Left ventricle myocardium inferior (tissue), 1 donor: ENCODE data around the gene SNX8. TPM values are rescaled to one million over a fixed set of nuclear protein-coding genes. Genes with fewer than 3 reads are reported as not detected.

Experiments used
- DNase-seq: peaks from one replicate; pipeline ENCODE4 v3.0.0-alpha.2; 2020
- H3K27ac ChIP-seq: fragments of 200-600 bp; replicated peaks from 2 replicates; pipeline ENCODE4 v1.8.0; 2021
- H3K27me3 ChIP-seq: fragments of 200-600 bp; 2 replicates; pipeline ENCODE4 v1.8.0; 2021; ENCODE audit warnings: low read depth
- H3K36me3 ChIP-seq: fragments of 200-600 bp; 2 replicates; pipeline ENCODE4 v1.8.0; 2021
- H3K4me1 ChIP-seq: fragments of 200-600 bp; 2 replicates; pipeline ENCODE4 v1.8.0; 2021
- H3K4me3 ChIP-seq: fragments of 200-600 bp; 2 replicates; pipeline ENCODE4 v1.8.0; 2021; ENCODE audit warnings: mild to moderate bottlenecking, moderate library complexity
- H3K9me3 ChIP-seq: fragments of 200-600 bp; replicated peaks from 2 replicates; pipeline ENCODE4 v1.8.0; 2021
- intact Hi-C: fragments of 100-400 bp; cut with micrococcal nuclease; formaldehyde crosslinking; loops from one replicate; pipeline ENCODE4 v1.11.0; 2022
- total RNA-seq: library from RNA; stranded (reverse); fragmentation: NEBNext Ultra II Directional; extraction: Animal tissue kit (Norgen Biotek cat#: 25700); gene quantifications from one replicate; pipeline ENCODE4 v1.2.1, GENCODE V29; 2021
- TF ChIP-seq, protein P1 (sequence below): fragments of 200-600 bp; IDR thresholded peaks from 2 replicates; pipeline ENCODE4 v1.8.0; 2021; ENCODE audit warnings: antibody characterized with exemption, mild to moderate bottlenecking, borderline replicate concordance
- donor health status: DM: no; HTN: yes; CAD: no; lungs with severe emphysema.

The SNX8 gene
- total RNA-seq, 1 donor from 2014 or later: 16.8 TPM

DNA sequence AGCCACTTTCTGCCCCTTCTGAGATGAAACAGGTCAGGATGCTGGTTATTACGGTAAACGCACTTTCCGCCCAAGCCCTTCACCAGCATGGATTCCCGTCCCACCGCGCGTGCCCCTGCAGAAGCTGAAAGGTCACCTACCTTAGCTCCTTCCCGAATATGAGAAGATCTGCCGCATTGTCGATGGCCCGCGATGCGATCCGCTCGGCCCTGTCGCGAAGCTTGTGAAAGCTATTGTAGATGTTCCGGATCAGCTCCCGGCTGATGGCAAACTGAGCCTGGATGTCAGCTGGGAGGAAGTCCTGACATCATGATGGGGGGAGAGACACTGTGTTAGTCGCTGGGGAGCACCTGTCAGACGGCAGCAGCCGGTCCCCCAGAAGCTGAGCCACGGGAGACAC, 50.1 kb downstream of the SNX8 start:
- Histone ChIP-seq H3K4me3 (no peak overlapping the region), H3K36me3 (peaks cover 27% of the 10 kb centered on the region), H3K9me3 (no peaks in the 10 kb centered on the region), H3K4me1 (no peaks in the 10 kb centered on the region), H3K27me3 (no peaks in the 10 kb centered on the region), H3K27ac (no peak overlapping the region)
- DNase-seq: no peak
- TF ChIP-seq, protein P1, sequence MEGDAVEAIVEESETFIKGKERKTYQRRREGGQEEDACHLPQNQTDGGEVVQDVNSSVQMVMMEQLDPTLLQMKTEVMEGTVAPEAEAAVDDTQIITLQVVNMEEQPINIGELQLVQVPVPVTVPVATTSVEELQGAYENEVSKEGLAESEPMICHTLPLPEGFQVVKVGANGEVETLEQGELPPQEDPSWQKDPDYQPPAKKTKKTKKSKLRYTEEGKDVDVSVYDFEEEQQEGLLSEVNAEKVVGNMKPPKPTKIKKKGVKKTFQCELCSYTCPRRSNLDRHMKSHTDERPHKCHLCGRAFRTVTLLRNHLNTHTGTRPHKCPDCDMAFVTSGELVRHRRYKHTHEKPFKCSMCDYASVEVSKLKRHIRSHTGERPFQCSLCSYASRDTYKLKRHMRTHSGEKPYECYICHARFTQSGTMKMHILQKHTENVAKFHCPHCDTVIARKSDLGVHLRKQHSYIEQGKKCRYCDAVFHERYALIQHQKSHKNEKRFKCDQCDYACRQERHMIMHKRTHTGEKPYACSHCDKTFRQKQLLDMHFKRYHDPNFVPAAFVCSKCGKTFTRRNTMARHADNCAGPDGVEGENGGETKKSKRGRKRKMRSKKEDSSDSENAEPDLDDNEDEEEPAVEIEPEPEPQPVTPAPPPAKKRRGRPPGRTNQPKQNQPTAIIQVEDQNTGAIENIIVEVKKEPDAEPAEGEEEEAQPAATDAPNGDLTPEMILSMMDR: no peak
- intact Hi-C loops: no loop called here

GRCh38 chr7:2263176-2263575, 51.1 kb downstream of the SNX8 start:
- Histone ChIP-seq H3K4me3 (no peak overlapping the region), H3K4me1 (no peaks in the 10 kb centered on the region), H3K9me3 (no peaks in the 10 kb centered on the region), H3K36me3 (peaks cover 27% of the 10 kb centered on the region), H3K27me3 (no peaks in the 10 kb centered on the region), H3K27ac (no peak overlapping the region)
- DNase-seq: no peak
- TF ChIP-seq, protein P1: no peak
- intact Hi-C loops: no loop called here

- intact Hi-C loops: no loop called here
- H3K9me3 ChIP-seq: no peaks in the 10 kb centered on the region
- H3K27me3 ChIP-seq: no peaks in the 10 kb centered on the region
- no peaks in the 10 kb centered on the region for H3K4me1 ChIP-seq
- peaks cover 36% of the 10 kb centered on the region for H3K36me3 ChIP-seq
- no peak overlapping the region for H3K27ac ChIP-seq
- TF ChIP-seq, protein P1: no peak
- DNase-seq: no peak
- H3K4me3 ChIP-seq: no peak overlapping the region
These were observed 52.6 kb downstream of the SNX8 start for GRCh38 chr7:2261611-2262010.

DNA sequence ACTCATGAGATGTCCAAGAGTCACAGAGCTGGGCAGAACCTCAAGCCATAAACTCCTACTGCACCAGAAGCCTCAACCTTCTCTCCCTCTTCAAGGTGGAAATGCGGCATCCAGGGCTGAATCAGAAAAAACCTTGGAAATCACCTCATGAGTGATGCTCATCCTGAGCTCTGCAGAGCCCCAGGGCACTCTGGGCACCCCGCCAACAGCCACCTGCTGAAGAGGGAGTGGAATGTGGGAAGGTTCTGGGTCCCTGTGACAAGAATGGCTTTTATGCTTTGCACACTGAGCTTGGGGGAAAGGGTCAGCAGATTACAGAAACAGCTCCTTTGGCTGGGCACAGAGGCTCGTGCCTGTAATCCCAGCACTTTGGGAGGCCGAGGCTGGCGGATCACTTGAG, 53.4 kb downstream of the SNX8 start:
- no peak for DNase-seq
- H3K27me3 ChIP-seq: no peaks in the 10 kb centered on the region
- H3K27ac ChIP-seq: no peak overlapping the region
- TF ChIP-seq, protein P1: no peak
- no peaks in the 10 kb centered on the region for H3K9me3 ChIP-seq
- intact Hi-C loops: no loop called here
- H3K4me1 ChIP-seq: no peaks in the 10 kb centered on the region
- H3K4me3 ChIP-seq: no peak overlapping the region
- peaks cover 40% of the 10 kb centered on the region for H3K36me3 ChIP-seq

GRCh38 chr7:2259480-2259879, 54.8 kb downstream of the SNX8 start:
- peaks cover 51% of the 10 kb centered on the region for H3K36me3 ChIP-seq
- no peak overlapping the region for H3K27ac ChIP-seq
- TF ChIP-seq, protein P1: no peak
- no peaks in the 10 kb centered on the region for H3K9me3 ChIP-seq
- H3K4me1 ChIP-seq: no peaks in the 10 kb centered on the region
- no peaks in the 10 kb centered on the region for H3K27me3 ChIP-seq
- DNase-seq: no peak
- intact Hi-C loops: no loop called here
- H3K4me3 ChIP-seq: no peak overlapping the region
